Measurements from ENCODE around the gene MAP1A.
A peak's percentile ranks its signal among the peaks of the same experiment; 100 is the strongest.

MAP1A gene

GRCh38 chr15:43517354-43518196, at the start of gene MAP1A:
Gene MAP1A, plus strand, starts transcription at chr15:43517608. Its CDS starts 3,866 bp downstream, at chr15:43521474.
- no peak for DNase-seq

GRCh38 chr15:43469867-43470266, 47.5 kb upstream of the MAP1A start:
- ATAC-seq (peak; percentile 43), DNase-seq (no peak)

More at GRCh38 chr15:43517354-43518196, at the start of gene MAP1A:
- ATAC-seq: no peak

GRCh38 chr15:43471975-43472374, 45.4 kb upstream of the MAP1A start:
- ATAC-seq (no peak), DNase-seq (no peak)

GRCh38 chr15:43473885-43474284, 43.5 kb upstream of the MAP1A start:
- ATAC-seq: no peak
- DNase-seq: no peak

GRCh38 chr15:43483297-43484128, 33.9 kb upstream of the MAP1A start:
- no peak for ATAC-seq
- no peak for DNase-seq

GRCh38 chr15:43484455-43484854, 33.0 kb upstream of the MAP1A start:
- ATAC-seq (no peak), DNase-seq (no peak)

- ATAC-seq (no peak), DNase-seq (no peak)
Measured at GRCh38 chr15:43487271-43487895, 30.0 kb upstream of the MAP1A start.

GRCh38 chr15:43488790-43489189, 28.6 kb upstream of the MAP1A start:
- no peak for ATAC-seq
- no peak for DNase-seq

- DNase-seq: no peak
- ATAC-seq: no peak
Measured at GRCh38 chr15:43489191-43489590, 28.2 kb upstream of the MAP1A start.

GRCh38 chr15:43492266-43492665, 25.1 kb upstream of the MAP1A start:
- ATAC-seq: no peak
- no peak for DNase-seq

- peak; percentile 100 for ATAC-seq
- DNase-seq: peak; percentile 94
Measured at GRCh38 chr15:43492673-43493601, 24.5 kb upstream of the MAP1A start, which contains the start of gene TP53BP1. Gene TP53BP1, minus strand, starts transcription at chr15:43493156. Its CDS starts 113 bp downstream, at chr15:43493043.

GRCh38 chr15:43493703-43494472, 23.5 kb upstream of the MAP1A start:
- DNase-seq: no peak
- ATAC-seq: no peak

- DNase-seq (no peak), ATAC-seq (no peak)
Measured at GRCh38 chr15:43498990-43499389, 18.4 kb upstream of the MAP1A start.

GRCh38 chr15:43499635-43500034, 17.8 kb upstream of the MAP1A start:
- no peak for DNase-seq
- ATAC-seq: no peak

GRCh38 chr15:43505738-43506137, 11.7 kb upstream of the MAP1A start:
- ATAC-seq: no peak
- DNase-seq: no peak

GRCh38 chr15:43508421-43508820, 9.0 kb upstream of the MAP1A start:
- no peak for DNase-seq
- ATAC-seq: no peak

GRCh38 chr15:43508991-43509659, 8.3 kb upstream of the MAP1A start:
- DNase-seq: no peak
- no peak for ATAC-seq

GRCh38 chr15:43509660-43510199, 7.7 kb upstream of the MAP1A start:
- no peak for ATAC-seq

GRCh38 chr15:43510200-43511011, 7.0 kb upstream of the MAP1A start:
- peak; percentile 97 for DNase-seq
- ATAC-seq: peak; percentile 97

More at GRCh38 chr15:43509660-43510199, 7.7 kb upstream of the MAP1A start:
- no peak for DNase-seq
